DND-41 (cell line): ENCODE results near the gene CSE1L.

ENCODE experiments used
- EZH2 ChIP-seq: IDR thresholded peaks from 3 replicates; pipeline ENCODE4 v1.6.1; 2012; ENCODE audit warnings: borderline replicate concordance, low read depth, mild to moderate bottlenecking, moderate library complexity, low read length, inconsistent platforms; ENCODE audit not compliant: severe bottlenecking
- TF ChIP-seq, protein P1 (sequence below): IDR thresholded peaks from 2 replicates; pipeline ENCODE4 v1.5.1; 2012; ENCODE audit warnings: borderline replicate concordance, low read length, moderate library complexity, mild to moderate bottlenecking; ENCODE audit not compliant: poor library complexity, severe bottlenecking; ENCODE audit errors: extremely low read depth

DNA sequence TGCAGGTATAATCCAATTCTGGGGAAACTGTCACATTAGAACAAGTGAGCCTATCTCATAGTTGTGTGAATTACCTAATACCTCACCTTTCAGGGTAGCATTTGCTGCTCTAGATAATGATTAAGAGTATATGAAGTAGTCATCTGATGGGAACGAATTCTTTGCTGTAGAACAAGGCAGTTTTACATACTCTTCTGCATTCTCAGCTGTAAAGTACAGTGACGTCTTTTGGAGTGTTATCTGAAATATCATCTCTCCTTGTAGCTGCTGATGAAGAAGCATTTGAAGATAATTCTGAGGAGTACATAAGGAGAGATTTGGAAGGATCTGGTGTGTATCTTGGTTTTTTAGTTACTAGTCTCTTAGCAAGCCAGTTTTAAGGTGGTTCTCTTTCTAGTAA is 28.4 kb downstream of the CSE1L start:
- TF ChIP-seq, protein P1, sequence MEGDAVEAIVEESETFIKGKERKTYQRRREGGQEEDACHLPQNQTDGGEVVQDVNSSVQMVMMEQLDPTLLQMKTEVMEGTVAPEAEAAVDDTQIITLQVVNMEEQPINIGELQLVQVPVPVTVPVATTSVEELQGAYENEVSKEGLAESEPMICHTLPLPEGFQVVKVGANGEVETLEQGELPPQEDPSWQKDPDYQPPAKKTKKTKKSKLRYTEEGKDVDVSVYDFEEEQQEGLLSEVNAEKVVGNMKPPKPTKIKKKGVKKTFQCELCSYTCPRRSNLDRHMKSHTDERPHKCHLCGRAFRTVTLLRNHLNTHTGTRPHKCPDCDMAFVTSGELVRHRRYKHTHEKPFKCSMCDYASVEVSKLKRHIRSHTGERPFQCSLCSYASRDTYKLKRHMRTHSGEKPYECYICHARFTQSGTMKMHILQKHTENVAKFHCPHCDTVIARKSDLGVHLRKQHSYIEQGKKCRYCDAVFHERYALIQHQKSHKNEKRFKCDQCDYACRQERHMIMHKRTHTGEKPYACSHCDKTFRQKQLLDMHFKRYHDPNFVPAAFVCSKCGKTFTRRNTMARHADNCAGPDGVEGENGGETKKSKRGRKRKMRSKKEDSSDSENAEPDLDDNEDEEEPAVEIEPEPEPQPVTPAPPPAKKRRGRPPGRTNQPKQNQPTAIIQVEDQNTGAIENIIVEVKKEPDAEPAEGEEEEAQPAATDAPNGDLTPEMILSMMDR = no peak
- TF ChIP-seq EZH2 = no peak
